G401 (cell line): ENCODE data around the gene GTF3A. TPM values are rescaled to one million over a fixed set of nuclear protein-coding genes. Genes with fewer than 3 reads are reported as not detected.

Experiments
- DNase-seq: peaks from one replicate; pipeline ENCODE4 v3.0.0-alpha.2; 2015; ENCODE audit warnings: low spot score
- in situ Hi-C: cut with HindIII; loops from 2 replicates; pipeline ENCODE4 v1.10.0; 2016; ENCODE audit warnings: low sequenced_read_pairs, mixed read lengths
- total RNA-seq: library from RNA; depleted of rRNA; stranded (reverse); fragments of >200 nt; shearing (Covaris generic); gene quantifications from 2 replicates; pipeline ENCODE4 v1.2.3, GENCODE V29; 2014; rRNA removed

The GTF3A gene
- total RNA-seq, 1 experiment from 2014 or later: 243 TPM

DNA sequence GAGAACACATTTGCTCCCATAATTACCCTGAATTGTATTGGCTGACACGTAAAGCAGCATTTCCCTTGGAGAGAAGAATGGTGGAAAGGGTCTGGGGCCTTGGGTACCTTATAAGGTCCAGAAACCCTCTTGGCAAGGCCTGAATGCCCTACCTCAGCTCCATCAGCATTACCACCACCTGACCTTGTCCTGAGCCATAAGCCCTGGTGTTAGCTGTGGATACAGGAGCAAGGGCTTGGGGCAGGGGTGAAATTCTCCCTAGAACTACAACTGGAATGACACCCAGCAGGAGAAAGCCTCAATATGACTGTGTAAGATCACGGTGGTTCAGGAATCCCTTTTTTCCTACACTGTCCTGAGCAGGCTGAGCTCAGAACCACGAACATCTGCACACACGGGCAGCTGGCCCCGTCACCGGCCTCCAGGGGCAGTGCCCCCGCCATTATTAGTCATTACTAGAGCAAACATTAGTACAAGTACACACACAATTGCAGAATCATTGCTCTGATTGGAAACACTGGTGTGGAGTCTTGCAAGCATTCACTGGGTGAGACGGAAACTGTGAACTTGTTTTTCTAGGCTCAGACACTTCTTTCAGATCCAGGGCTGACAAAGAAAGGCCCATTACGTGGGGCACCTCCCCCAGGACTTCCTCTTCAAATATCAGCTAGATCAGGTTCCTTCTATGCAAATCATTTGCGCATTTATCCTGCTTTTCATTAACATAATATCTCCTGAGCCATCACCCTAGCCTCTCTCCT is 52.7 kb downstream of the GTF3A start:
- DNase-seq: no peak
- in situ Hi-C loops: no loop called here

DNA sequence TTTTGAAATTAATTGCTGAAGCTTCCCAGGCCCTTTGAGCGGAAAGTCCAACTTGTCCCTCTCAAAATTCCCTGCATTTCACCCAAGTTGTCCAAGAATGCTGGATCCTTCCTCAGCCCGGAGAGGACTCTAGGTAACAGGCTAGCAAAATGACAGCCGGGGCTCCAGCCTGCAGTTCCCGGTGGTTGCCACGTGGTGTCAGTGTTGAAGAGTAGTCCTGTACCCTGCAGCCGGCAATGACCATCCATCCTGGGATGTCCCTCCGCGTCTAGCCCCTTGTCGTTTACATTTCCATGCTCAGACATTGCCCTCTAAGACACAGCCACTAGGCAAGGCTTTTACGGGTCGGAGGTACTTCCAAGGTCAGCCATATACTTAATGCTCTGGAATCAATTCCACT is 57.3 kb downstream of the GTF3A start:
- in situ Hi-C loops: no loop called here
- DNase-seq: peak; percentile 58

GRCh38 chr13:27482983-27483382 is 58.6 kb downstream of the GTF3A start:
- in situ Hi-C loops: no loop called here
- no peak for DNase-seq

DNA sequence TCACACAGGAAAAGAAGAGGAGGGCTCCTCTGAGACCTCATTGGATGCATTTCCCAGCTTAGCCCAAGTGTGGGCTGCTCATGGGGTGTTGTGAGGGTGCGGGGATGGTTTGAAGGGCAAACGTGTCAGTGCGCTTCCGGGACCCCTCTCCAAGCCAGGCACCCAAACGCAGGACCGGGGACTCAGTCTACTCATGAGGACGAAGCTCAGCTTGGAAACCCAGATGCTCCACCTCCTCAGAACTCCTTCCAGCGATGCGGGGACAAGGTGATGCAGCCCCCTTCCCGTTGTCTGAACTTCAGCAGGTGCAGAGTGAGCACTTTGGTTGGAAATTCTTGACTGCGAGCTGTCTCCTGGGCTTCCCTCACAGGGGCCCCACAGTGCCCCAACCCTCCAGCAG is 59.0 kb downstream of the GTF3A start:
- DNase-seq: no peak
- in situ Hi-C loops: no loop called here

Other genes starting within 250 kb of the GTF3A start
- 1,415 and 1,774 TPM in 2 replicates for gene RPL21, start 173.1 kb upstream of the GTF3A start, total RNA-seq
- 2.4 and 5.8 TPM in 2 replicates for gene RASL11A, start 153.8 kb upstream of the GTF3A start, total RNA-seq
- gene MTIF3, start 25.9 kb downstream of the GTF3A start, total RNA-seq: 35.3 and 71.5 TPM in 2 replicates
- 10.2 and 13.1 TPM in 2 replicates for gene LNX2, start 195.9 kb downstream of the GTF3A start, total RNA-seq
- gene POLR1D, start 197.3 kb downstream of the GTF3A start, total RNA-seq: 179 and 188 TPM in 2 replicates